GM12878 (cell line): ENCODE data around the gene LCLAT1. TPM values are rescaled to one million over a fixed set of nuclear protein-coding genes. Genes with fewer than 3 reads are reported as not detected.

Experiments used
- PML ChIP-seq: IDR thresholded peaks from 2 replicates; pipeline ENCODE4 v1.6.1; 2012; ENCODE audit warnings: low read length, inconsistent platforms
- RELB ChIP-seq: fragments of 450-650 bp; IDR thresholded peaks from 2 replicates; pipeline ENCODE4 v1.6.1; 2017; ENCODE audit warnings: low read depth, mild to moderate bottlenecking, moderate library complexity
- RFX5 ChIP-seq: IDR thresholded peaks from 2 replicates; pipeline ENCODE4 v1.6.1; 2011; ENCODE audit warnings: low read depth, low read length, improper control_type of control experiment
- SMAD1 ChIP-seq: fragments of 450-650 bp; IDR thresholded peaks from 2 replicates; pipeline ENCODE4 v1.6.1; 2018; ENCODE audit warnings: mild to moderate bottlenecking, low read depth; ENCODE audit not compliant: partially characterized antibody
- SUZ12 ChIP-seq: fragments of 200-600 bp; sonication (generic); IDR thresholded peaks from one replicate; pipeline ENCODE4 v1.6.1; 2018; ENCODE audit warnings: antibody characterized with exemption, mild to moderate bottlenecking; ENCODE audit not compliant: unreplicated experiment
- polyA plus RNA-seq, 11 experiments: library from polyadenylated mRNA; depleted of rRNA in 4 of 11; unstranded in 6 of 11; stranded (reverse) in 5 of 11; fragments of >200 nt; fragmentation: Nextera tagmentation in 4 of 11; fragmentation: Illumina TruSeq in 1 of 11; extraction: Ambion mirVana in 4 of 11; extraction: Trizol in 1 of 11; gene quantifications; 1 replicate in 1 of 11; 2 replicates in 10 of 11; pipeline versions ENCODE4 v1.2.1 to v1.2.3, GENCODE V29; 2011 to 2016; ENCODE audit warnings: inconsistent platforms in 2 of 11, missing spikeins in 2 of 11, low read depth in 1 of 11
- total RNA-seq, 4 experiments: library from RNA; depleted of rRNA in 3 of 4; stranded (reverse); fragments of >200 nt in 3 of 4; fragmentation: Illumina TruSeq in 1 of 4; extraction: Trizol in 1 of 4; gene quantifications; 2 replicates each; pipeline versions ENCODE4 v1.2.1 to v1.2.3, GENCODE V29; 2013 to 2021
- TF ChIP-seq, protein P1 (sequence below): IDR thresholded peaks from 2 replicates; pipeline ENCODE4 v1.6.1; 2012; ENCODE audit warnings: mild to moderate bottlenecking, low read depth, low read length

LCLAT1 gene
- total and polyA plus RNA-seq, 10 of the 15 experiments (the other 5 are each of a cell fraction or from before 2014, with no cell fraction given) = 8.1 to 33.0 (median 15.9) TPM

DNA sequence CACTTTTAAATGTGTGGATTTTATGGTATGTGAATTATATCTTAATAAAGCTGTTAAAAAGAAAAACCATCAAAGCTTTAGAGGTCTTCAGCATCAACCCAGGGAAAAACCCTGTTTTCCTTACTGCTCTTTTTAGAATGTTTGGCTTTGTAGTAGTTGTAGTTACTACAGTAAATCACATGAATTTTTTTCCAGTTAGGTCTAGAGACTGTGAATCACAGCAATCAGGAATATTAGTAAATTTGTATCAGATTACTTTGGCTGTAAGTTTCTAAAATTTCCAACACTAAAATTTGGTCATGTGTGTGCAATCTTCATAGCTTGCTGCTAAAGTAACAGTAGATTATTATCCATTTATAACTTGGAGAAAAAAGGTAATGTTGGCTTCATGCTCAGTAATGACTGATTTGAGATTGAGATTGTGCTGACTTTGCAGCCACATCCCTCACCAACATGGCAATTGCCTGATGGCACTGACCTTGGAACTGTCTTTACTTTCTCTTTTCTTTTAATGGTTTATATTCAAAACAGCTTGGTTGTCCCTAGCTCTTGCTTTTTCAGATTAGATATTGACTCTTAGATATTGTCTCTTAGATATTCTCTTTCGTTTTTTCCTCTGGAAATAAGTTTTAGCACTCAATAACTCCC is 41.1 kb downstream of the LCLAT1 start (continued):
- TF ChIP-seq, protein P1, sequence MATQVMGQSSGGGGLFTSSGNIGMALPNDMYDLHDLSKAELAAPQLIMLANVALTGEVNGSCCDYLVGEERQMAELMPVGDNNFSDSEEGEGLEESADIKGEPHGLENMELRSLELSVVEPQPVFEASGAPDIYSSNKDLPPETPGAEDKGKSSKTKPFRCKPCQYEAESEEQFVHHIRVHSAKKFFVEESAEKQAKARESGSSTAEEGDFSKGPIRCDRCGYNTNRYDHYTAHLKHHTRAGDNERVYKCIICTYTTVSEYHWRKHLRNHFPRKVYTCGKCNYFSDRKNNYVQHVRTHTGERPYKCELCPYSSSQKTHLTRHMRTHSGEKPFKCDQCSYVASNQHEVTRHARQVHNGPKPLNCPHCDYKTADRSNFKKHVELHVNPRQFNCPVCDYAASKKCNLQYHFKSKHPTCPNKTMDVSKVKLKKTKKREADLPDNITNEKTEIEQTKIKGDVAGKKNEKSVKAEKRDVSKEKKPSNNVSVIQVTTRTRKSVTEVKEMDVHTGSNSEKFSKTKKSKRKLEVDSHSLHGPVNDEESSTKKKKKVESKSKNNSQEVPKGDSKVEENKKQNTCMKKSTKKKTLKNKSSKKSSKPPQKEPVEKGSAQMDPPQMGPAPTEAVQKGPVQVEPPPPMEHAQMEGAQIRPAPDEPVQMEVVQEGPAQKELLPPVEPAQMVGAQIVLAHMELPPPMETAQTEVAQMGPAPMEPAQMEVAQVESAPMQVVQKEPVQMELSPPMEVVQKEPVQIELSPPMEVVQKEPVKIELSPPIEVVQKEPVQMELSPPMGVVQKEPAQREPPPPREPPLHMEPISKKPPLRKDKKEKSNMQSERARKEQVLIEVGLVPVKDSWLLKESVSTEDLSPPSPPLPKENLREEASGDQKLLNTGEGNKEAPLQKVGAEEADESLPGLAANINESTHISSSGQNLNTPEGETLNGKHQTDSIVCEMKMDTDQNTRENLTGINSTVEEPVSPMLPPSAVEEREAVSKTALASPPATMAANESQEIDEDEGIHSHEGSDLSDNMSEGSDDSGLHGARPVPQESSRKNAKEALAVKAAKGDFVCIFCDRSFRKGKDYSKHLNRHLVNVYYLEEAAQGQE = no peak
- TF ChIP-seq RELB (no peak), PML (no peak), SMAD1 (no peak), SUZ12 (no peak), RFX5 (no peak)
